Measurements from ENCODE around the gene CLPTM1L. TPM values are rescaled to one million over a fixed set of nuclear protein-coding genes. Genes with fewer than 3 reads are reported as not detected.

Gene CLPTM1L
- total RNA-seq, 1 donor from 2014 or later: 74.8 TPM

- DNase-seq (ENCODE audit: low spot score): no peak
- Mint-ChIP-seq H3K27ac (no peak overlapping the region), H3K4me1 (peaks cover 2% of the 10 kb centered on the region), H3K36me3 (no peaks in the 10 kb centered on the region), H3K27me3 (ENCODE audit: insufficient read depth, low read depth) (peaks cover 2% of the 10 kb centered on the region), H3K9me3 (no peaks in the 10 kb centered on the region), H3K4me3 (no peak overlapping the region)
- no peaks in the 10 kb centered on the region for H3K79me2 ChIP-seq (ENCODE audit: low read depth)
- no peak overlapping the region for H3K4me2 ChIP-seq
- H3K9me3 ChIP-seq (ENCODE audit: low read depth): no peaks in the 10 kb centered on the region
- no peak overlapping the region for H2AFZ ChIP-seq (replicated peaks)
- H3K36me3 ChIP-seq: no peaks in the 10 kb centered on the region
- H3K9ac ChIP-seq: no peak overlapping the region
- H3F3A ChIP-seq (ENCODE audit: low read depth): no peaks in the 10 kb centered on the region
- no peaks in the 10 kb centered on the region for H4K20me1 ChIP-seq (ENCODE audit: low read depth)
- H3K4me3 ChIP-seq: no peak overlapping the region
- H3K4me1 ChIP-seq: no peaks in the 10 kb centered on the region
- TF ChIP-seq EZH2 (IDR thresholded peaks at IDR 0.05): no peak
- no peak for TF ChIP-seq EZH2phosphoT487 (IDR thresholded peaks at IDR 0.05)
- no peak for TF ChIP-seq CTCF (IDR thresholded peaks at IDR 0.05)
- no peaks in the 10 kb centered on the region for H3K27me3 ChIP-seq
- H3K27ac ChIP-seq: no peak overlapping the region
Observed at GRCh38 chr5:1351156-1351555, 6.3 kb upstream of the CLPTM1L start.

DNA sequence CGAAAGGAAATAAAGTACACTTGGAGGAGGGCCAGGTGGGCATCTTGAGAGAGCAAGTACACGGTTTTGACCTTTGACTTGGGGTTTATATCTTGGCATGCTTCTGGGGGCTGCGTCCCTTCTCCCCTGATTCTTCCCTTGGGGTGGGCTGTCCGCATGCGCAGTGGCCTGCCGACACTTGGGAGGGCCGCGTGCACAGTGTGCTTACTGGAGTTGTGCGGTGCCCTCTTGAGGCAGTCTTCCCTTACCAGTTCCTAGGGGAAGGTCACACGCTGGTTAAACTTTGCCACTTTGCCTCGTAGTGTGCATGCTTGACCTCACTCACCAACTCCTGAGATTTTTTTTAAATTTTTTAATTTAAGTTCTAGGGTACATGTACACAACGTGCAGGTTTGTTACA is 4.3 kb upstream of the CLPTM1L start:
- Histone ChIP-seq H3K9me3 (ENCODE audit: low read depth) (no peaks in the 10 kb centered on the region), H3K4me3 (no peak overlapping the region), H4K20me1 (ENCODE audit: low read depth) (peaks cover 2% of the 10 kb centered on the region), H3K36me3 (no peaks in the 10 kb centered on the region), H3K4me2 (no peak overlapping the region), H3K4me1 (peaks cover under 1% of the 10 kb centered on the region), H2AFZ (replicated peaks) (no peak overlapping the region), H3K27ac (no peak overlapping the region), H3K9ac (no peak overlapping the region), H3K27me3 (no peaks in the 10 kb centered on the region), H3K79me2 (ENCODE audit: low read depth) (peaks cover 9% of the 10 kb centered on the region), H3F3A (ENCODE audit: low read depth) (no peaks in the 10 kb centered on the region)
- Mint-ChIP-seq H3K36me3 (no peaks in the 10 kb centered on the region), H3K27me3 (ENCODE audit: insufficient read depth, low read depth) (peaks cover 2% of the 10 kb centered on the region), H3K4me3 (no peak overlapping the region), H3K4me1 (peaks cover 8% of the 10 kb centered on the region), H3K9me3 (no peaks in the 10 kb centered on the region), H3K27ac (no peak overlapping the region)
- DNase-seq (ENCODE audit: low spot score): peak; percentile 25
- no peak for TF ChIP-seq EZH2 (IDR thresholded peaks at IDR 0.05)
- no peak for TF ChIP-seq EZH2phosphoT487 (IDR thresholded peaks at IDR 0.05)
- no peak for TF ChIP-seq CTCF (IDR thresholded peaks at IDR 0.05)

DNA sequence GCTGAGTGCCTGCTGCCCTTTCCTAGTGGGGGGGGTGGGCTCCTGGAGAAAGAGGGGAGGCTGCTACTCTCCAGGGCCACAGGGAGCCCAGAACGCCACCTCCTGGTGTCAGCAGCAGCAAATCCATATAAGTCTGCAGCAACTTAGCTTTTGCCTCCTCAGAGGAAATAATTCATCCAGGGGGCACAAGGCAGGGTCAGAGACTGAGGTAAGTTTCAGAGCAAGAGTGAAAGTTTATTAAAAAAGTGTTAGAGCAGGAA is 4.0 kb upstream of the CLPTM1L start:
- Mint-ChIP-seq H3K36me3 (no peaks in the 10 kb centered on the region), H3K4me3 (no peak overlapping the region), H3K9me3 (no peaks in the 10 kb centered on the region), H3K27me3 (ENCODE audit: insufficient read depth, low read depth) (peaks cover 2% of the 10 kb centered on the region), H3K27ac (no peak overlapping the region), H3K4me1 (peaks cover 11% of the 10 kb centered on the region)
- Histone ChIP-seq H3F3A (ENCODE audit: low read depth) (no peaks in the 10 kb centered on the region), H3K4me3 (no peak overlapping the region), H2AFZ (replicated peaks) (no peak overlapping the region), H3K36me3 (no peaks in the 10 kb centered on the region), H3K27ac (no peak overlapping the region), H4K20me1 (ENCODE audit: low read depth) (peaks cover 5% of the 10 kb centered on the region), H3K4me2 (no peak overlapping the region), H3K79me2 (ENCODE audit: low read depth) (peaks cover 13% of the 10 kb centered on the region), H3K9me3 (ENCODE audit: low read depth) (no peaks in the 10 kb centered on the region), H3K9ac (no peak overlapping the region), H3K27me3 (no peaks in the 10 kb centered on the region), H3K4me1 (peaks cover 4% of the 10 kb centered on the region)
- no peak for DNase-seq (ENCODE audit: low spot score)
- TF ChIP-seq EZH2phosphoT487 (IDR thresholded peaks at IDR 0.05): no peak
- TF ChIP-seq CTCF (IDR thresholded peaks at IDR 0.05): no peak
- no peak for TF ChIP-seq EZH2 (IDR thresholded peaks at IDR 0.05)

- H4K20me1 ChIP-seq (ENCODE audit: low read depth): peaks cover 7% of the 10 kb centered on the region
Observed at GRCh38 chr5:1347571-1347970, 2.7 kb upstream of the CLPTM1L start.

More at GRCh38 chr5:1347571-1347970, 2.7 kb upstream of the CLPTM1L start:
- Histone ChIP-seq H3K27me3 (no peaks in the 10 kb centered on the region), H2AFZ (replicated peaks) (no peak overlapping the region), H3F3A (ENCODE audit: low read depth) (no peaks in the 10 kb centered on the region), H3K4me3 (no peak overlapping the region), H3K79me2 (ENCODE audit: low read depth) (peaks cover 26% of the 10 kb centered on the region), H3K9me3 (ENCODE audit: low read depth) (no peaks in the 10 kb centered on the region), H3K9ac (no peak overlapping the region), H3K36me3 (no peaks in the 10 kb centered on the region), H3K27ac (no peak overlapping the region), H3K4me1 (peaks cover 10% of the 10 kb centered on the region), H3K4me2 (no peak overlapping the region)
- peaks cover 18% of the 10 kb centered on the region for H3K4me1 Mint-ChIP-seq
- DNase-seq (ENCODE audit: low spot score): no peak
- H3K9me3 Mint-ChIP-seq: no peaks in the 10 kb centered on the region
- H3K4me3 Mint-ChIP-seq: no peak overlapping the region
- H3K27me3 Mint-ChIP-seq (ENCODE audit: insufficient read depth, low read depth): peaks cover 2% of the 10 kb centered on the region
- TF ChIP-seq EZH2 (IDR thresholded peaks at IDR 0.05): no peak
- no peak for TF ChIP-seq CTCF (IDR thresholded peaks at IDR 0.05)
- TF ChIP-seq EZH2phosphoT487 (IDR thresholded peaks at IDR 0.05): no peak
- H3K27ac Mint-ChIP-seq: no peak overlapping the region
- H3K36me3 Mint-ChIP-seq: peaks cover 2% of the 10 kb centered on the region

All from neural progenitor cell (in vitro differentiated cells).